ENCODE results near the gene APOC4.
"Not testable (repeated sequence)": the region's sequence is repeated elsewhere in the genome, so short reads cannot be mapped to it uniquely, and the experiment has no call there.

APOC4 gene

GRCh38 chr19:44942067-44942571, at the start of gene APOC4:
Gene APOC4 (plus strand): TSS chr19:44942237. CDS start chr19:44942278, 41 bp downstream.
- no peak for DNase-seq

GRCh38 chr19:44892932-44893331, 49.1 kb upstream of the APOC4 start:
- no peak for DNase-seq

- DNase-seq, result no peak
Measured at GRCh38 chr19:44893332-44894051, 48.5 kb upstream of the APOC4 start.

- DNase-seq, result no peak
Measured at GRCh38 chr19:44894052-44894400, 48.0 kb upstream of the APOC4 start.

GRCh38 chr19:44894946-44895345, 47.1 kb upstream of the APOC4 start:
- DNase-seq, result no peak

GRCh38 chr19:44897835-44898234, 44.2 kb upstream of the APOC4 start:
- DNase-seq, result no peak

- DNase-seq, result no peak
Measured at GRCh38 chr19:44900328-44901244, 41.5 kb upstream of the APOC4 start.

GRCh38 chr19:44903216-44903601, 38.8 kb upstream of the APOC4 start:
- DNase-seq, result no peak

- no peak for DNase-seq
Measured at GRCh38 chr19:44903602-44904425, 38.2 kb upstream of the APOC4 start.

- DNase-seq, result no peak
Measured at GRCh38 chr19:44904426-44904994, 37.5 kb upstream of the APOC4 start.

- DNase-seq, result no peak
Measured at GRCh38 chr19:44905437-44906160, 36.4 kb upstream of the APOC4 start, which contains the start of gene APOE. Gene APOE (plus strand): TSS chr19:44905796. CDS start chr19:44906625, 829 bp downstream.

GRCh38 chr19:44907613-44908012, 34.4 kb upstream of the APOC4 start:
- no peak for DNase-seq

GRCh38 chr19:44908074-44908835, 33.8 kb upstream of the APOC4 start:
- no peak for DNase-seq

GRCh38 chr19:44908836-44909261, 33.2 kb upstream of the APOC4 start:
- DNase-seq, result no peak

- no peak for DNase-seq
Measured at GRCh38 chr19:44909775-44910174, 32.3 kb upstream of the APOC4 start.

- not testable (repeated sequence) for DNase-seq
Measured at GRCh38 chr19:44911896-44912295, 30.1 kb upstream of the APOC4 start.

- DNase-seq, result no peak
Measured at GRCh38 chr19:44912854-44913253, 29.2 kb upstream of the APOC4 start.

GRCh38 chr19:44913512-44914432, 28.3 kb upstream of the APOC4 start:
- DNase-seq, result not testable (repeated sequence)

- not testable (repeated sequence) for DNase-seq
Measured at GRCh38 chr19:44914433-44915206, 27.4 kb upstream of the APOC4 start, which contains the start of gene APOC1. Gene APOC1 (plus strand): TSS chr19:44914608. CDS start chr19:44914892, 284 bp downstream.
